Astrocyte (in vitro differentiated cells and primary cell): ENCODE measurements around the gene EIF2A. TPM values are rescaled to one million over a fixed set of nuclear protein-coding genes. Genes with fewer than 3 reads are reported as not detected.

Experiments
- DNase-seq: peaks from one replicate; pipeline ENCODE4 v3.0.0-alpha.2; 2010; ENCODE audit warnings: low read depth
- FAIRE-seq: peaks from 2 replicates; lab custom pipeline; 2011; peaks lifted over from hg19 to GRCh38; lab: Jason Lieb, UNC
- H2AFZ ChIP-seq: 2 replicates; pipeline ENCODE4 v1.6.0; 2012; ENCODE audit warnings: low read depth, low read length, inconsistent platforms
- H3K27ac ChIP-seq: 2 replicates; pipeline ENCODE4 v1.5.1; 2011; ENCODE audit warnings: low read depth, low read length, inconsistent platforms
- H3K27me3 ChIP-seq: 2 replicates; pipeline ENCODE4 v1.6.0; 2011; ENCODE audit warnings: low read length, inconsistent platforms; ENCODE audit not compliant: insufficient read depth
- H3K36me3 ChIP-seq: 2 replicates; pipeline ENCODE4 v1.5.1; 2011; ENCODE audit warnings: low read length, inconsistent platforms; ENCODE audit not compliant: insufficient read depth
- H3K4me1 ChIP-seq: 2 replicates; pipeline ENCODE4 v1.5.1; 2011; ENCODE audit warnings: low read length, inconsistent platforms; ENCODE audit not compliant: insufficient read depth
- H3K4me2 ChIP-seq: 2 replicates; pipeline ENCODE4 v1.6.0; 2012; ENCODE audit warnings: low read length, inconsistent platforms
- H3K4me3 ChIP-seq: 2 replicates; pipeline ENCODE4 v1.5.1; 2011; ENCODE audit warnings: low read depth, mild to moderate bottlenecking, low read length, inconsistent platforms; ENCODE audit not compliant: insufficient read depth
- H3K79me2 ChIP-seq: 2 replicates; pipeline ENCODE4 v1.6.0; 2012; ENCODE audit warnings: mild to moderate bottlenecking, low read length, inconsistent platforms; ENCODE audit not compliant: insufficient read depth
- H3K9ac ChIP-seq: 2 replicates; pipeline ENCODE4 v1.6.0; 2012; ENCODE audit warnings: mild to moderate bottlenecking, low read length, inconsistent platforms
- H3K9me3 ChIP-seq: 2 replicates; pipeline ENCODE4 v1.5.1; 2012; ENCODE audit warnings: low read depth, mild to moderate bottlenecking, low read length, inconsistent platforms; ENCODE audit not compliant: insufficient read depth
- H4K20me1 ChIP-seq: 2 replicates; pipeline ENCODE4 v1.6.0; 2012; ENCODE audit warnings: low read length, inconsistent platforms; ENCODE audit not compliant: insufficient read depth
- H3K27ac Mint-ChIP-seq: one replicate; pipeline ENCODE4 v1.8.0; 2021; ENCODE audit warnings: mild to moderate bottlenecking, mixed read lengths; ENCODE audit not compliant: unreplicated experiment
- H3K27me3 Mint-ChIP-seq: one replicate; pipeline ENCODE4 v1.8.0; 2021; ENCODE audit warnings: low read depth, mixed read lengths; ENCODE audit not compliant: unreplicated experiment
- H3K36me3 Mint-ChIP-seq: one replicate; pipeline ENCODE4 v1.8.0; 2021; ENCODE audit warnings: low read depth, mixed read lengths; ENCODE audit not compliant: unreplicated experiment
- H3K4me1 Mint-ChIP-seq: one replicate; pipeline ENCODE4 v1.8.0; 2021; ENCODE audit warnings: low read depth, mixed read lengths; ENCODE audit not compliant: unreplicated experiment
- H3K4me3 Mint-ChIP-seq: one replicate; pipeline ENCODE4 v1.8.0; 2021; ENCODE audit warnings: mild to moderate bottlenecking, moderate library complexity, mixed read lengths; ENCODE audit not compliant: unreplicated experiment
- H3K9me3 Mint-ChIP-seq: one replicate; pipeline ENCODE4 v1.8.0; 2021; ENCODE audit warnings: mild to moderate bottlenecking, mixed read lengths; ENCODE audit not compliant: unreplicated experiment
- EZH2 ChIP-seq: IDR thresholded peaks from 2 replicates; pipeline ENCODE4 v1.6.1; 2012; ENCODE audit warnings: mild to moderate bottlenecking, low read length, inconsistent platforms; ENCODE audit not compliant: insufficient read depth
- total RNA-seq: library from RNA; stranded (reverse); gene quantifications from 2 replicates; pipeline ENCODE4 v1.2.1, GENCODE V29; 2021
- TF ChIP-seq, protein P1 (sequence below): IDR thresholded peaks from 2 replicates; pipeline ENCODE4 v1.5.1; 2011; ENCODE audit warnings: low read depth, mild to moderate bottlenecking, inconsistent platforms, low read length, moderate library complexity; ENCODE audit not compliant: insufficient read depth

Gene EIF2A
- total RNA-seq, 1 donor from 2014 or later = 64.2 TPM

DNA sequence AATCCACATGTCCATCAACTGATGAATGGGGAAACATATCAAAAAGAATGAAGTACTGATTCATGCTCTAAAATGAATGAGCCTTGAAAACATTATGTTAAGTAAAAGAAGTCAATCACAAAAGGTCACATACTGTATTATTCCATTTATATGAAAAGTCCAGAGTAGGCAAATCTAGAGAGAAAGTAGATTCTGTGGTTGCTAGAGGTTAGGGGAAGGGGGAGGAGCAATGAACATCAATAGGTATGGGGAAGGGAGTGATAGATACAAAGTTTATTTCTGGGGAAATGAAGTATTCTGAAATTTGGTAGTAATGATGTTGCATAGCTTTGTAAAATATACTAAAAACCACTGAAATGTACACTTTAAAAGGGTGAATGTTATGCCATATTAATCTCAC lies 14.8 kb upstream of the EIF2A start:
- H2AFZ ChIP-seq = no peak overlapping the region
- Mint-ChIP-seq H3K4me1 (no peaks in the 10 kb centered on the region), H3K36me3 (peaks cover 3% of the 10 kb centered on the region), H3K9me3 (no peaks in the 10 kb centered on the region), H3K27me3 (no peaks in the 10 kb centered on the region), H3K4me3 (no peak overlapping the region), H3K27ac (no peak overlapping the region)
- no peak for DNase-seq
- H3K4me1 ChIP-seq = no peaks in the 10 kb centered on the region
- no peaks in the 10 kb centered on the region for H3K79me2 ChIP-seq
- H3K9ac ChIP-seq = no peak overlapping the region
- H4K20me1 ChIP-seq = no peaks in the 10 kb centered on the region
- no peak overlapping the region for H3K4me3 ChIP-seq
- FAIRE-seq = no peak
- H3K9me3 ChIP-seq = no peaks in the 10 kb centered on the region
- no peaks in the 10 kb centered on the region for H3K27me3 ChIP-seq
- TF ChIP-seq, protein P1, sequence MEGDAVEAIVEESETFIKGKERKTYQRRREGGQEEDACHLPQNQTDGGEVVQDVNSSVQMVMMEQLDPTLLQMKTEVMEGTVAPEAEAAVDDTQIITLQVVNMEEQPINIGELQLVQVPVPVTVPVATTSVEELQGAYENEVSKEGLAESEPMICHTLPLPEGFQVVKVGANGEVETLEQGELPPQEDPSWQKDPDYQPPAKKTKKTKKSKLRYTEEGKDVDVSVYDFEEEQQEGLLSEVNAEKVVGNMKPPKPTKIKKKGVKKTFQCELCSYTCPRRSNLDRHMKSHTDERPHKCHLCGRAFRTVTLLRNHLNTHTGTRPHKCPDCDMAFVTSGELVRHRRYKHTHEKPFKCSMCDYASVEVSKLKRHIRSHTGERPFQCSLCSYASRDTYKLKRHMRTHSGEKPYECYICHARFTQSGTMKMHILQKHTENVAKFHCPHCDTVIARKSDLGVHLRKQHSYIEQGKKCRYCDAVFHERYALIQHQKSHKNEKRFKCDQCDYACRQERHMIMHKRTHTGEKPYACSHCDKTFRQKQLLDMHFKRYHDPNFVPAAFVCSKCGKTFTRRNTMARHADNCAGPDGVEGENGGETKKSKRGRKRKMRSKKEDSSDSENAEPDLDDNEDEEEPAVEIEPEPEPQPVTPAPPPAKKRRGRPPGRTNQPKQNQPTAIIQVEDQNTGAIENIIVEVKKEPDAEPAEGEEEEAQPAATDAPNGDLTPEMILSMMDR = no peak
- TF ChIP-seq EZH2 = no peak
- no peak overlapping the region for H3K4me2 ChIP-seq
- H3K27ac ChIP-seq = no peak overlapping the region
- H3K36me3 ChIP-seq = no peaks in the 10 kb centered on the region

- Mint-ChIP-seq H3K4me3 (no peak overlapping the region), H3K9me3 (no peaks in the 10 kb centered on the region), H3K27ac (no peak overlapping the region), H3K27me3 (no peaks in the 10 kb centered on the region), H3K36me3 (peaks cover 3% of the 10 kb centered on the region), H3K4me1 (no peaks in the 10 kb centered on the region)
- no peak overlapping the region for H3K4me3 ChIP-seq
- DNase-seq (no peak), FAIRE-seq (no peak)
- no peaks in the 10 kb centered on the region for H3K27me3 ChIP-seq
- no peaks in the 10 kb centered on the region for H3K4me1 ChIP-seq
- no peak overlapping the region for H3K27ac ChIP-seq
- H3K4me2 ChIP-seq = no peak overlapping the region
- peaks cover 11% of the 10 kb centered on the region for H4K20me1 ChIP-seq
- H3K9ac ChIP-seq = no peak overlapping the region
- TF ChIP-seq, protein P1 = no peak
- TF ChIP-seq EZH2 = no peak
- H3K36me3 ChIP-seq = no peaks in the 10 kb centered on the region
- H2AFZ ChIP-seq = no peak overlapping the region
- no peaks in the 10 kb centered on the region for H3K9me3 ChIP-seq
- H3K79me2 ChIP-seq = no peaks in the 10 kb centered on the region
Measured at GRCh38 chr3:150535204-150535603, 11.4 kb upstream of the EIF2A start.

DNA sequence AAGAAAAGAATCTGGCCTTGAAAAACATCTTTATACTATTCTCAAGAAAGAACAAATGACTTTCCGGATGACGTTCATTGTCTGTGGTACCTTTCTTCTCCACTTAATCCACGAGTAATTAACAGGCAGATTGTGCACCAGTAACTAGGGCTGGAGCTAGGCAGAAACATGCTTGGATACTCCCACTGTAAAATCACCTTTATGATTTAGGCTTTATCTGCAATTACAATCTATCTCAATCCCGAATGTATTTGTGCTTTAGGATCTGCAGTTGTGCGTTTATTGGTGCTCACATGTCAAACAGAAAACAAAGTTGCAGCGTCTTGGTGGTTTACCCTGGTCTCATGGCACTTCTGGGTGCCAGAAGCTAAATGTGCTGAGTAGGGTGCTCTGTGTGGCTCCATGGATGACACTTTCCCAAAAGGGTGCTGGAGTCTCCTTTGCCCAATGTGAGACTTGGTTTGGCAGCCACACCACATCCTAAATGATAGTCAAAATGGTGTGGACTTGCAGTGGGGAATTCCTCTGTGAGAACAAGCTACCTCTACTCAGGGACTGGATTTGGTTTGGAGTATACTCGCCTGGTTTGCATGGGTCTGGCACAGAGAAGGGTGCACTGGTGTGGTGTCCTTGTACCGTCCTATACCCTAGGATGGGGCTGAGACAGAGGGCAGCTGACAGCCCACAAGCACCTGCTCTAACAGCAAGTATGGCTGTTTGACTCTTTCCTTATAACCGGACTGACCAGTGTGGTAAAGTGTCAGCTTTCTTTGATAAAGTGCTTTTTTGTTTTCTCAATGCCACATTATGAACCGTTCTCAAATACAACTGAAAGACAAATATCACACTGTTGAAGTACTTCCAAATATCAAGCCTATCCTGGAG lies 8.0 kb upstream of the EIF2A start:
- Histone ChIP-seq H3K27me3 (no peaks in the 10 kb centered on the region), H4K20me1 (peaks cover 29% of the 10 kb centered on the region), H3K9me3 (no peaks in the 10 kb centered on the region), H3K4me2 (no peak overlapping the region), H2AFZ (no peak overlapping the region), H3K79me2 (peaks cover 20% of the 10 kb centered on the region), H3K4me1 (no peaks in the 10 kb centered on the region), H3K27ac (no peak overlapping the region), H3K9ac (no peak overlapping the region), H3K4me3 (no peak overlapping the region), H3K36me3 (peaks cover 16% of the 10 kb centered on the region)
- H3K36me3 Mint-ChIP-seq = peaks cover 10% of the 10 kb centered on the region
- no peak overlapping the region for H3K27ac Mint-ChIP-seq
- H3K4me3 Mint-ChIP-seq = no peak overlapping the region
- TF ChIP-seq, protein P1 = no peak
- peaks cover 14% of the 10 kb centered on the region for H3K4me1 Mint-ChIP-seq
- H3K27me3 Mint-ChIP-seq = no peaks in the 10 kb centered on the region
- H3K9me3 Mint-ChIP-seq = no peaks in the 10 kb centered on the region
- no peak for DNase-seq
- no peak for FAIRE-seq
